ENCODE results near the gene CNGA1.

Gene CNGA1

DNA sequence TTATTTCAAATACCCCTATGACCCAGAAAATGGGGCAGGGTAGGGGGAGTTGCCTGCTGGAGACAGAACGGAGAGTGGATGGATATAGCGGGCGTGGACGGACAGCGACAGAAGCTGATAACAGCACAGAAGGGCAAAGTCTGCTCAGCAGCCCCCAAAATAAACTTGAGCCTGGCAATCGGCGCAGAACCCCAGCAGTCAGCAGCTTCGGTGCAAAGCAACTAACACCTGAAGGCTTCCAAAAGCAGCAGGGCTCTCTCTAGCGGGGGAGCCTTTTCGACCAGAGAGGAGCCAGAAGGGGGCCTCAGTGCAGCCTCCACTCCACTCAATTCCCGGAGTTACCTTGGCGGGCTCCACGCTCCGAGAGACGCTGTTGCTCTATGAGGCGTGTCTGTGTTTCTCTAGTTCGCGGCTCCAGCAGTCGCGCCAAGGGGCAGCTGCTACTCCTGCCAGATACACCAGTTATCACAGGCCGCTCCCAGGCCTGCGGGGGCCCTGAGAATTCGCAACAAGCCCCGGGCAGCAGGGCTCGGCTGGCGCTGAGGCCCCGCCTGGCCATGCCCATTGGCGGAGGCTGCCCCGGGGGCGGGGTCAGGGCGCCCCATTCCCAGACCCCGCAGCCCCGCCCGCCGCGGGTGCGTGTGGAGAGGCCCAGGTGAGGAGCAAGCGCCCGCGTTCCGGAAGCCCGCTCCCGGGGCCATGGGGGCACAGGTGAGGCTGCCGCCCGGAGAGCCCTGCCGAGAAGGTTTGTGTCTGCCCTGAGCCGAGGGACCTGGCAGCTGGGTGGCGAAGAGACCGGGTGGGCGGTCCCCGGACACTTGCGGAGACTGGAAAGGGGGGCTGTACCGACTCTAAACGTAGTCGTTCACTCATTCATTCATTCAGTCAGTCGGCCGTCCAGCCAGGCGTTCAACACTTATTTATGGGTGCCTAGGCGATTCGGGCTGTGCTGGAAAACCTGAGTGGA lies at the start of gene CNGA1, which contains the start of gene NIPAL1:
Gene CNGA1 (minus strand): TSS at position 541 of the 967 bp plus-strand sequence. CDS start 63,992 bp downstream, outside the sequence.
Gene NIPAL1 (plus strand): TSS at position 632 of the 967 bp plus-strand sequence. CDS start 68 bp downstream, at position 700.
- peak; percentile 35 for TF ChIP-seq CTCF (conservative IDR thresholded peaks at IDR 0.05; ENCODE audit: control insufficient read depth, insufficient read depth, low read depth, low read length)
- H3K4me3 ChIP-seq (ENCODE audit: control insufficient read depth, low read depth, low read length), result peak within 1 kb of the TSS; percentile 68
- DNase-seq (ENCODE audit: low read depth), result peak; percentile 42

- no peak for TF ChIP-seq CTCF (conservative IDR thresholded peaks at IDR 0.05; ENCODE audit: control insufficient read depth, insufficient read depth, low read depth, low read length)
- DNase-seq (ENCODE audit: low read depth), result no peak
- no peak overlapping the region for H3K4me3 ChIP-seq (ENCODE audit: control insufficient read depth, low read depth, low read length)
These were observed 49.1 kb upstream of the CNGA1 start for GRCh38 chr4:48065587-48066052.

- DNase-seq (ENCODE audit: low read depth), result no peak
- no peak for TF ChIP-seq CTCF (conservative IDR thresholded peaks at IDR 0.05; ENCODE audit: control insufficient read depth, insufficient read depth, low read depth, low read length)
- no peak overlapping the region for H3K4me3 ChIP-seq (ENCODE audit: control insufficient read depth, low read depth, low read length)
These were observed 47.9 kb upstream of the CNGA1 start for GRCh38 chr4:48064349-48064748.

- H3K4me3 ChIP-seq (ENCODE audit: control insufficient read depth, low read depth, low read length), result no peak overlapping the region
- DNase-seq (ENCODE audit: low read depth), result no peak
- no peak for TF ChIP-seq CTCF (conservative IDR thresholded peaks at IDR 0.05; ENCODE audit: control insufficient read depth, insufficient read depth, low read depth, low read length)
These were observed 42.4 kb upstream of the CNGA1 start for GRCh38 chr4:48058617-48059530.

GRCh38 chr4:48051078-48051477 lies 34.6 kb upstream of the CNGA1 start:
- no peak for TF ChIP-seq CTCF (conservative IDR thresholded peaks at IDR 0.05; ENCODE audit: control insufficient read depth, insufficient read depth, low read depth, low read length)
- no peak for DNase-seq (ENCODE audit: low read depth)
- H3K4me3 ChIP-seq (ENCODE audit: control insufficient read depth, low read depth, low read length), result no peak overlapping the region

- no peak for DNase-seq (ENCODE audit: low read depth)
- no peak overlapping the region for H3K4me3 ChIP-seq (ENCODE audit: control insufficient read depth, low read depth, low read length)
- no peak for TF ChIP-seq CTCF (conservative IDR thresholded peaks at IDR 0.05; ENCODE audit: control insufficient read depth, insufficient read depth, low read depth, low read length)
These were observed 33.0 kb upstream of the CNGA1 start for GRCh38 chr4:48049483-48049882.

Data from fibroblast of mammary gland (primary cell).